ENCODE measurements around the gene PERM1. TPM values are rescaled to one million over a fixed set of nuclear protein-coding genes. Genes with fewer than 3 reads are reported as not detected.

Gene PERM1
- total and polyA plus RNA-seq, 2 of the 8 experiments (the other 6 are each of a cell fraction or from before 2014, with no cell fraction given) = not detected

DNA sequence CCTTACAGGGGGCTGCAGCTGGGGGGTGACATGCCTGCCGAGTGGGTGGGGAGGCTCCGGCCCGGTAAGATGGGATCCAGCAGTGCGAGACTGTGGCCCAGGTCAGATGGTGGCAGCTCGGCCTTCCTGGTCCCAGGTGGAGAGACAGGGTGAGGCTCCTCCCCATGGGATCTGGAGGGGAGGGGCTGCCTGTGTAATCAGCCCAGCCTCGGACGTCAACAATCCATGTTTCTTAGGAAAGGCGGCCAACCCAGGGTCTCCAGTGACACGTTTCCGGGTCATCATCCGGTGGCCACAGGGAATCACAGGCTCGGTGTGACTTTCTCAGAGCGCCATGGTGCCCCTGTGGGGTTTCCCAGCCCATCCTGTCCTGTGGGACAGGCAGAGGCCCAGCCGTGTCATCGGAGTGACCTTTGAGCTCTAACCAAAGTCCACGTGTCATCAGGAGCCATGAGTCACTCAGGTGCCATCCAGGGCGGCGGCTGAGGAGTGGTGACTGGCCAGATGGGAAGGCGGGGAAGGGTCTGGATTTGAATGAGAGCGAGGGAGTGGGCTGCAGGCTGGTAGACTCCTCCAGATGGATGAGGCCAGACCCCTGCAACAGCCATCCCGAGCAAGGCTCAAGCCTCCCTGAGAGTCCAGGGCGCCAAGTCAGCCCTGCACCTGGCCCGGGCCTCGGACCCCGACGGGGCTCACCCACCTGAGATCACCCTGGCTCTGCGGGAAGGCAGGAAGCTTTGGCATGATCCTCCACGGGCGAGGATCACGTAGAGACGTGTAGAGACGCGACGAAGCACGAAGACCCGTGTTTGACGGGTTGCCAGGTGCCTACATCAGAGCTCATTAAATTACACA lies 24.6 kb upstream of the PERM1 start:
- Histone ChIP-seq H2BK15ac (ENCODE audit: low read length) (peak overlapping the region; percentile 40; the same call in 1 of the 2 replicates), H3K56ac (replicated peaks; ENCODE audit: insufficient read length, low read depth, low read length) (peak overlapping the region; percentile 30), H2BK5ac (ENCODE audit: low read depth, low read length) (0 out of 2 replicates have a peak overlapping the region, but pooled peaks have one; percentile 8), H3K23me2 (ENCODE audit: low read depth, low read length) (no peaks in the 10 kb centered on the region; the same call in 1 of the 2 replicates), H3K79me2 (ENCODE audit: control insufficient read depth in 1 of 2, insufficient read depth in 2 of 2, low read length in 2 of 2) (no peaks in the 10 kb centered on the region), H3K4ac (replicated peaks; ENCODE audit: insufficient read length, low read depth, low read length) (peak overlapping the region; percentile 69), H3K4me1 (replicated peaks in 1 of 4; ENCODE audit: control insufficient read depth in 3 of 4, insufficient read depth in 4 of 4, low read length in 3 of 4) (peaks cover 0 to 22% (median 9%) of the 10 kb centered on the region in 4 experiments; a peak in 3 of 7 replicates), H2AFZ (ENCODE audit: low read length) (no peak overlapping the region), H3K23ac (ENCODE audit: insufficient read length) (no peak overlapping the region), H3K9ac (replicated peaks in 1 of 4; ENCODE audit: extremely low read depth in 1 of 4, low read depth in 3 of 4, low read length in 3 of 4) (no peak overlapping the region), H4K20me1 (replicated peaks in 1 of 2; ENCODE audit: control insufficient read depth in 1 of 2, insufficient read depth in 2 of 2, low read length in 2 of 2) (peaks cover 0 to 2% of the 10 kb centered on the region in 2 experiments), H3K14ac (ENCODE audit: insufficient read length) (no peak overlapping the region), H4K5ac (ENCODE audit: insufficient read length, low read depth, low read length) (no peak overlapping the region), H3K18ac (ENCODE audit: extremely low read depth, low read length) (peak overlapping the region; percentile 13; the same call in 1 of the 2 replicates), H3K79me1 (ENCODE audit: low read depth, low read length) (no peaks in the 10 kb centered on the region), H2BK120ac (replicated peaks; ENCODE audit: low read depth, low read length) (no peak overlapping the region), H2BK12ac (ENCODE audit: low read depth, low read length) (peak overlapping the region; percentile 90), H3K4me3 (ENCODE audit: extremely low read depth in 1 of 4, insufficient read depth in 2 of 4, low read depth in 3 of 4, low read length in 4 of 4) (no peak overlapping the region), H3K9me3 (ENCODE audit: insufficient read depth in 2 of 2, low read depth in 1 of 2, low read length in 1 of 2) (no peaks in the 10 kb centered on the region), H4K8ac (ENCODE audit: extremely low read depth, insufficient read depth, low read length) (peak overlapping the region; percentile 84), H3K27me3 (replicated peaks in 1 of 4; ENCODE audit: control insufficient read depth in 3 of 4, extremely low read depth in 1 of 4, insufficient read depth in 3 of 4, low read length in 3 of 4) (peaks cover 3 to 37% (median 19%) of the 10 kb centered on the region in 4 experiments), H2BK20ac (ENCODE audit: low read length) (no peak overlapping the region), H3K4me2 (ENCODE audit: insufficient read depth in 1 of 2, low read depth in 2 of 2, low read length in 2 of 2) (no peak overlapping the region), H3K36me3 (ENCODE audit: control insufficient read depth in 2 of 4, insufficient read depth in 4 of 4, low read length in 3 of 4) (no peaks in the 10 kb centered on the region), H2AK5ac (ENCODE audit: low read depth, low read length) (no peak overlapping the region), H3K27ac (ENCODE audit: low read depth, low read length) (no peak overlapping the region), H4K91ac (replicated peaks; ENCODE audit: insufficient read length, low read length) (no peak overlapping the region)
- DNase-seq (ENCODE audit: low read depth in 1 of 2, low spot score in 2 of 2) = peak in 1 of 2 experiments; percentile 47
- TF ChIP-seq, protein P1, sequence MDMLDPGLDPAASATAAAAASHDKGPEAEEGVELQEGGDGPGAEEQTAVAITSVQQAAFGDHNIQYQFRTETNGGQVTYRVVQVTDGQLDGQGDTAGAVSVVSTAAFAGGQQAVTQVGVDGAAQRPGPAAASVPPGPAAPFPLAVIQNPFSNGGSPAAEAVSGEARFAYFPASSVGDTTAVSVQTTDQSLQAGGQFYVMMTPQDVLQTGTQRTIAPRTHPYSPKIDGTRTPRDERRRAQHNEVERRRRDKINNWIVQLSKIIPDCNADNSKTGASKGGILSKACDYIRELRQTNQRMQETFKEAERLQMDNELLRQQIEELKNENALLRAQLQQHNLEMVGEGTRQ (IDR thresholded peaks at IDR 0.05; ENCODE audit: low read length) = no peak
- TF ChIP-seq CTBP2 (IDR thresholded peaks at IDR 0.05; ENCODE audit: borderline replicate concordance, insufficient read depth, insufficient read length, low read length) = no peak
- no peak for TF ChIP-seq SP2 (IDR thresholded peaks at IDR 0.05; ENCODE audit: low read length)
- no peak for TF ChIP-seq CHD1 (IDR thresholded peaks at IDR 0.05; ENCODE audit: low read depth, low read length)
- POLR2A ChIA-PET (ENCODE audit: partially characterized antibody) = interaction anchor here (1.1 to 2.1 kb wide), 7 partner anchors 8 to 32 kb away, joined by 3 to 11 read pairs (median 5); partner anchors contain the start of gene AGRN
- CTCF ChIA-PET (ENCODE audit: partially characterized antibody) = interaction anchor here (0.6 to 2.4 kb wide), 8 partner anchors 8 to 285 kb away, joined by 3 to 11 read pairs (median 4); partner anchors contain the start of gene ISG15
- no peak for FAIRE-seq
- WGBS, 2 experiments (ENCODE audit: extremely low coverage in 1 of 2, insufficient coverage in 1 of 2, insufficient read length in 1 of 2, insufficient replicate concordance in 2 of 2, low coverage in 1 of 2, low lambda C conversion rate in 2 of 2, missing lambda C conversion rate in 1 of 2) = 90% methylated on average over 37 of the region's 37 CpGs; no CpG with 5 or more reads in 1 of the 2 experiments
